ENCODE measurements around the gene KHDRBS2. TPM values are rescaled to one million over a fixed set of nuclear protein-coding genes. Genes with fewer than 3 reads are reported as not detected.

KHDRBS2 gene
- total RNA-seq, 1 donor from 2014 or later = 14.0 TPM

DNA sequence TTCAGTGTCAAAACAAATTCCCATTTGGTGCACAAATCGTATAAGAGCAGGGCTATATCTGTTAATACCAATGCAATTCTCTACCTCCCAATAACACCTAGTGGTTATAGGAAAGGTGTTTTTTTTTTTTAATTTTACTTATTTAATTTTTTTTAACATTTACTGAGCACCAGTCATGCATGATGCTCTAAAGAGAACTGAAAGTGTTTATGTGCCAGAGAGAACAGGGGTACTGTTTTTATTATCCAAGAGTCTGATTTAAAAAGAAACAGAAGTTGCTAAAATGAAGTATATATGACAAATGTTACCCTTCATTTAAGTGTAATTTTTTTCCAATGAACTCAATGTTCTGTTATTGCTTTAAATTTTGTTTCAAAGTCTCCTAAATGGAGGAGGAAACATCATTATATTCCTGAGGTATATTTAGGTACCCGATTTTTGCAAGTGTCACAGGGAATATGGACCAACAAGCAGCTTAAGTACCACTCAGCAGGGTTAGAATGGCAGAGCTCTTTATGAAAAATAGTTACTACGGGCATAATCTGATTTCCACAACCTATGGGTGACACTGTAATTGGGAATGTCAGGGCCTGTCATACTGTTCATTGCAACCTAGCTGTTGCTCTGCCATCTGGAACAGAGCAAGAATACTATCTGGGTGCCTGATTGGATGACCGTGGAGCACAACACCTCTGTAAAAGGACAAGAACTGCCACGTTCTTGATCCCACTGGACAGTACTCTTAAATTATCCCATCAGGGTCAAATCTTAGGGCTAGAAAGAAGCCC lies 195.4 kb downstream of the KHDRBS2 start:
- Histone ChIP-seq H3F3A (ENCODE audit: low read depth) (no peaks in the 10 kb centered on the region), H3K9me3 (ENCODE audit: low read depth) (no peaks in the 10 kb centered on the region), H4K20me1 (ENCODE audit: low read depth) (no peaks in the 10 kb centered on the region), H3K9ac (no peak overlapping the region), H3K36me3 (no peaks in the 10 kb centered on the region), H3K79me2 (ENCODE audit: low read depth) (no peaks in the 10 kb centered on the region), H3K4me3 (no peak overlapping the region), H3K27ac (no peak overlapping the region), H3K4me1 (no peaks in the 10 kb centered on the region), H3K27me3 (no peaks in the 10 kb centered on the region), H3K4me2 (no peak overlapping the region), H2AFZ (replicated peaks) (no peak overlapping the region)
- TF ChIP-seq EZH2phosphoT487 (IDR thresholded peaks at IDR 0.05) (no peak), EZH2 (IDR thresholded peaks at IDR 0.05) (no peak)
- TF ChIP-seq, protein P1, sequence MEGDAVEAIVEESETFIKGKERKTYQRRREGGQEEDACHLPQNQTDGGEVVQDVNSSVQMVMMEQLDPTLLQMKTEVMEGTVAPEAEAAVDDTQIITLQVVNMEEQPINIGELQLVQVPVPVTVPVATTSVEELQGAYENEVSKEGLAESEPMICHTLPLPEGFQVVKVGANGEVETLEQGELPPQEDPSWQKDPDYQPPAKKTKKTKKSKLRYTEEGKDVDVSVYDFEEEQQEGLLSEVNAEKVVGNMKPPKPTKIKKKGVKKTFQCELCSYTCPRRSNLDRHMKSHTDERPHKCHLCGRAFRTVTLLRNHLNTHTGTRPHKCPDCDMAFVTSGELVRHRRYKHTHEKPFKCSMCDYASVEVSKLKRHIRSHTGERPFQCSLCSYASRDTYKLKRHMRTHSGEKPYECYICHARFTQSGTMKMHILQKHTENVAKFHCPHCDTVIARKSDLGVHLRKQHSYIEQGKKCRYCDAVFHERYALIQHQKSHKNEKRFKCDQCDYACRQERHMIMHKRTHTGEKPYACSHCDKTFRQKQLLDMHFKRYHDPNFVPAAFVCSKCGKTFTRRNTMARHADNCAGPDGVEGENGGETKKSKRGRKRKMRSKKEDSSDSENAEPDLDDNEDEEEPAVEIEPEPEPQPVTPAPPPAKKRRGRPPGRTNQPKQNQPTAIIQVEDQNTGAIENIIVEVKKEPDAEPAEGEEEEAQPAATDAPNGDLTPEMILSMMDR (IDR thresholded peaks at IDR 0.05) = no peak
- Mint-ChIP-seq H3K27ac (no peak overlapping the region), H3K27me3 (ENCODE audit: insufficient read depth, low read depth) (peaks cover 2% of the 10 kb centered on the region), H3K36me3 (no peaks in the 10 kb centered on the region), H3K4me3 (no peak overlapping the region), H3K9me3 (no peaks in the 10 kb centered on the region), H3K4me1 (peaks cover 9% of the 10 kb centered on the region)
- no peak for DNase-seq (ENCODE audit: low spot score)

DNA sequence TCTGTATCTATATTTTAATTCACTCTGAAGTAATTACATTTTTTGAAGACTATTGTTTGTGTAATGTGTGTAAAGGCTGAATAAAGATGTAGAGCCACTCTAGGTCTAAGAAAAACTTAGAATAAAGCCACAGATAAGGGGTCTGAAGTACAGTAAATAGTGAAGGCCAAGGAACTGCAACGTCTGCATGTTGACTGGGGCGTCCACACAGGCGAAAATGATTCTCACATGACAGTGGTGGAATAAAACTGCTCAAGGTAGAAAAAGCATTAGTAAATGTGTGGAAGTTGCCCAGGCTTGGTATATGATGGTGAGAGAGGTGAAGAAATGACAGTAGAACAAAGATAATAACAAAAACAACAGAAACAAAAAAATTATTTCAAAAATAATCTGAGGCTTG lies 196.2 kb downstream of the KHDRBS2 start:
- Mint-ChIP-seq H3K27me3 (ENCODE audit: insufficient read depth, low read depth) (peaks cover 2% of the 10 kb centered on the region), H3K4me1 (peaks cover 9% of the 10 kb centered on the region), H3K27ac (no peak overlapping the region), H3K4me3 (no peak overlapping the region), H3K36me3 (no peaks in the 10 kb centered on the region), H3K9me3 (no peaks in the 10 kb centered on the region)
- no peaks in the 10 kb centered on the region for H3K4me1 ChIP-seq
- H3K79me2 ChIP-seq (ENCODE audit: low read depth) = no peaks in the 10 kb centered on the region
- H3K4me3 ChIP-seq = no peak overlapping the region
- H4K20me1 ChIP-seq (ENCODE audit: low read depth) = no peaks in the 10 kb centered on the region
- TF ChIP-seq EZH2 (IDR thresholded peaks at IDR 0.05) (no peak), EZH2phosphoT487 (IDR thresholded peaks at IDR 0.05) (no peak)
- TF ChIP-seq, protein P1 (IDR thresholded peaks at IDR 0.05) = no peak
- DNase-seq (ENCODE audit: low spot score) = no peak
- H3K27me3 ChIP-seq = no peaks in the 10 kb centered on the region
- no peak overlapping the region for H3K9ac ChIP-seq
- no peak overlapping the region for H3K27ac ChIP-seq
- no peak overlapping the region for H3K4me2 ChIP-seq
- H3K36me3 ChIP-seq = no peaks in the 10 kb centered on the region
- H2AFZ ChIP-seq (replicated peaks) = no peak overlapping the region
- no peaks in the 10 kb centered on the region for H3F3A ChIP-seq (ENCODE audit: low read depth)
- no peaks in the 10 kb centered on the region for H3K9me3 ChIP-seq (ENCODE audit: low read depth)

DNA sequence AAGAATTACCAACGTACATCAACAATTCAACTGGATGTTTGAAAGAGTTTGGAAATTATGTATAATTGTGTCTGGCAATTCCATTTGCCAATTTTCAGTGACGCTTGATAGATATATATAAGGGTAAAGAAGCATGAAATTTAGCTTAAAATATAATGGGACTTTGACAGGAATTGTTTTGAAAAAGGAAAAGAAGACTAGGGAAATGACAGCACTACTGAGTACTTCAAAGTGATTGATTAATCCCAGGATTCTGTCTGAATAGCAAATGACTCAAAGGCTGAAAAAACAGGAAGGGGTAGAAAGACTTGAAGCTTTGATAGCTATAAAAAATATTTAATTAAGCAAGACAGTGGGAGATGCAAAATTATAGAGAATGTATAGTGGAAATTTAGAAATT lies 200.0 kb downstream of the KHDRBS2 start:
- Mint-ChIP-seq H3K27ac (no peak overlapping the region), H3K36me3 (no peaks in the 10 kb centered on the region), H3K27me3 (ENCODE audit: insufficient read depth, low read depth) (peaks cover 2% of the 10 kb centered on the region), H3K4me3 (no peak overlapping the region), H3K9me3 (peaks cover 2% of the 10 kb centered on the region), H3K4me1 (peaks cover 9% of the 10 kb centered on the region)
- Histone ChIP-seq H2AFZ (replicated peaks) (no peak overlapping the region), H3F3A (ENCODE audit: low read depth) (no peaks in the 10 kb centered on the region), H3K4me1 (no peaks in the 10 kb centered on the region), H3K27ac (no peak overlapping the region), H3K79me2 (ENCODE audit: low read depth) (no peaks in the 10 kb centered on the region), H3K9me3 (ENCODE audit: low read depth) (no peaks in the 10 kb centered on the region), H3K36me3 (no peaks in the 10 kb centered on the region), H3K4me2 (no peak overlapping the region), H3K9ac (no peak overlapping the region), H3K4me3 (no peak overlapping the region), H4K20me1 (ENCODE audit: low read depth) (no peaks in the 10 kb centered on the region), H3K27me3 (no peaks in the 10 kb centered on the region)
- DNase-seq (ENCODE audit: low spot score) = no peak
- TF ChIP-seq EZH2 (IDR thresholded peaks at IDR 0.05) = no peak

DNA sequence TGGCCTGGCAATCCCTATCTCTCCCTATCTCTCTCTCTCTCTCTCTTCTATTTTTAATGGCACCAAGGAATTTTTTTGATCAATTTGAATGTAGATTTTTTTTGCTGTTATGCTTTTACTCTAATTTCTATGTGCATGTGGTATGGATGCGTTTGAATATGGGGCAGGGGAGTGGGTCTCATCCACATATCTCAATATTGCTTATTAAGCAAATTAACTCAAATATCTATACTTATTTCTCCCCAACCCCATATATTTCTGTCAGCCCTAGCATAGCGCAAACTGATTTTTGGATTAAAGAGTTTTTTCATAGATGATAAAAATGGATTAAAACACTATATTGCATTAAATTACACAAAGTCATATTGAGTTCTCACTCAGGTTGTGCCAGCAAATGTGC lies 210.2 kb downstream of the KHDRBS2 start:
- Histone ChIP-seq H3K36me3 (no peaks in the 10 kb centered on the region), H3K9ac (no peak overlapping the region), H2AFZ (replicated peaks) (no peak overlapping the region), H3K79me2 (ENCODE audit: low read depth) (no peaks in the 10 kb centered on the region), H3K27ac (no peak overlapping the region), H3K27me3 (no peaks in the 10 kb centered on the region), H4K20me1 (ENCODE audit: low read depth) (no peaks in the 10 kb centered on the region), H3K9me3 (ENCODE audit: low read depth) (no peaks in the 10 kb centered on the region), H3K4me3 (no peak overlapping the region), H3K4me1 (no peaks in the 10 kb centered on the region), H3F3A (ENCODE audit: low read depth) (no peaks in the 10 kb centered on the region), H3K4me2 (no peak overlapping the region)
- TF ChIP-seq EZH2phosphoT487 (IDR thresholded peaks at IDR 0.05) (no peak), EZH2 (IDR thresholded peaks at IDR 0.05) (no peak)
- TF ChIP-seq, protein P1 (IDR thresholded peaks at IDR 0.05) = no peak
- peaks cover 2% of the 10 kb centered on the region for H3K36me3 Mint-ChIP-seq
- H3K4me3 Mint-ChIP-seq = no peak overlapping the region
- H3K27ac Mint-ChIP-seq = no peak overlapping the region
- peaks cover 2% of the 10 kb centered on the region for H3K27me3 Mint-ChIP-seq (ENCODE audit: insufficient read depth, low read depth)
- no peaks in the 10 kb centered on the region for H3K4me1 Mint-ChIP-seq
- H3K9me3 Mint-ChIP-seq = no peaks in the 10 kb centered on the region
- no peak for DNase-seq (ENCODE audit: low spot score)

Data from neural progenitor cell (in vitro differentiated cells).